Heart left ventricle (tissue), 16 donors: ENCODE measurements around the gene MYH6. TPM values are rescaled to one million over a fixed set of nuclear protein-coding genes. Genes with fewer than 3 reads are reported as not detected.

ENCODE experiments used
- ATAC-seq, 4 donors: fragments of 200-7000 bp; cut with Tn5 transposase; one replicate each; pipeline ENCODE4 v1.9.1; 2020 to 2022; ENCODE audit warnings: moderate library complexity in 4 of 4, mild to moderate bottlenecking in 3 of 4, moderate number of reproducible peaks in 1 of 4
- DNase-seq, 5 donors: peaks; one replicate each; pipeline ENCODE4 v3.0.0-alpha.2; 2020
- H3K27ac ChIP-seq, 12 donors: fragments of 200-600 bp; sonication (generic) in 4 of 12; one replicate each; pipeline versions ENCODE4 v1.5.0 to v1.8.0; 2016 to 2022; ENCODE audit warnings: mild to moderate bottlenecking in 2 of 12
- H3K27me3 ChIP-seq, 9 donors: fragments of 200-600 bp; sonication (generic) in 2 of 9; one replicate each; pipeline versions ENCODE4 v1.5.1 to v1.8.0; 2016 to 2022; ENCODE audit warnings: mild to moderate bottlenecking in 3 of 9
- H3K36me3 ChIP-seq, 9 donors: fragments of 200-600 bp; sonication (generic) in 2 of 9; one replicate each; pipeline versions ENCODE4 v1.5.0 to v1.8.0; 2018 to 2022; ENCODE audit warnings: mild to moderate bottlenecking in 2 of 9
- H3K4me1 ChIP-seq, 12 donors: fragments of 200-600 bp; sonication (generic) in 4 of 12; one replicate each; pipeline versions ENCODE4 v1.5.0 to v1.8.0; 2016 to 2022; ENCODE audit warnings: mild to moderate bottlenecking in 3 of 12
- H3K4me3 ChIP-seq, 12 donors: fragments of 200-600 bp; sonication (generic) in 4 of 12; one replicate each; pipeline versions ENCODE4 v1.5.0 to v1.8.0; 2017 to 2022; ENCODE audit warnings: mild to moderate bottlenecking in 9 of 12, moderate library complexity in 4 of 12
- H3K9me3 ChIP-seq, 12 donors: fragments of 200-600 bp; sonication (generic) in 4 of 12; one replicate each; pipeline versions ENCODE4 v1.5.0 to v1.8.0; 2016 to 2022; ENCODE audit warnings: mild to moderate bottlenecking in 1 of 12
- CTCF ChIP-seq, 12 donors: fragments of 200-600 bp; sonication (generic) in 4 of 12; IDR thresholded peaks; one replicate each; pipeline versions ENCODE4 v1.5.0 to v1.8.0; 2018 to 2022; ENCODE audit warnings: antibody characterized with exemption in 12 of 12, mild to moderate bottlenecking in 5 of 12
- POLR2A ChIP-seq, 2 donors: fragments of 450-650 bp; IDR thresholded peaks; one replicate each; pipeline ENCODE4 v1.6.1; 2017; ENCODE audit warnings: antibody characterized with exemption in 2 of 2, mild to moderate bottlenecking in 2 of 2, moderate library complexity in 2 of 2
- WGBS, 4 donors: extraction: QIAGEN DNeasy Blood & Tissue Kit in 2 of 4; methylation state at CpG; one replicate each; pipeline versions ENCODE4 v1.1.5 to v1.1.7; 2013 to 2018; 5-methylcytosine and 5-hydroxymethylcytosine counted together
- intact Hi-C, 10 donors: fragments of 100-400 bp; cut with DNase I; formaldehyde crosslinking; loops; one replicate each; pipeline versions ENCODE4 v1.11.1 to v1.14.2; 2022
- polyA plus RNA-seq, 2 donors: library from polyadenylated mRNA; stranded (reverse); fragments of 200-250 nt; gene quantifications; one replicate each; pipeline ENCODE4 v1.2.3, GENCODE V29; 2013
- total RNA-seq, 9 donors: library from RNA; depleted of rRNA in 2 of 9; stranded (reverse); fragments of >200 nt in 2 of 9; fragmentation: NEBNext Ultra II Directional in 3 of 9; extraction: Animal tissue kit (Norgen Biotek cat#: 25700) in 3 of 9; gene quantifications; one replicate each; pipeline versions ENCODE4 v1.1.0 to v1.2.4, GENCODE V29; 2016 to 2023
- donor health status: ischemic (EF 13 %, LVEDD 7.1; RV severe dilation, severe dysfunction).
- donor health status: healthy with polysubstance abuse.
- donor health status: DM: no; HTN: yes; CAD: no.
- donor health status: DM: no; HTN: no; CAD: no.
- donor health status: ischemic (EF 25% LVEDD 6.9; RV normal size, moderate dysfunction).
- donor health status: ischemic (EF 25% LVEDD 5.7; RV mildly dilated, moderate dysfunction).
- donor health status: healthy.
- donor health status: DM: yes; HTN: yes; CAD: no.
- donor health status: ischemic (EF 35%, LVEDD 5.7; RV mildly dilated, moderate dysfunction).
- donor health status: nonischemic (EF 11% LVEDD 7.7; RV severe dilation, severe dysfunction).
- donor health status: DM: yes; HTN: yes; CAD: no.
- donor health status: PGD.
- donor health status: ischemic (EF 29% LVEDD 5.4; RV normal size, mild dysfunction).
- donor health status: nonischemic (EF 23%, LVEDD 6.1; RV moderate dilation, normal function).

Gene MYH6
- total and polyA plus RNA-seq, 11 donors, result 76.8 to 5,104 (median 1,271) TPM

- WGBS, 4 donors, result 79 to 87% (median 83%) methylated on average over 6 of the region's 6 CpGs
- Histone ChIP-seq H3K27me3 (peaks cover 0 to 24% (median 0%) of the 10 kb centered on the region in 9 donors), H3K36me3 (no peaks in the 10 kb centered on the region), H3K4me1 (peaks cover 4 to 24% (median 12%) of the 10 kb centered on the region in 12 donors), H3K4me3 (no peak overlapping the region), H3K9me3 (no peaks in the 10 kb centered on the region), H3K27ac (no peak overlapping the region)
- no peak for TF ChIP-seq POLR2A (IDR thresholded peaks at IDR 0.05)
- no peak for TF ChIP-seq CTCF (IDR thresholded peaks at IDR 0.05)
- intact Hi-C loops, result no loop called here
- DNase-seq (no peak), ATAC-seq (no peak)
Measured at GRCh38 chr14:23348297-23348655, 59.8 kb downstream of the MYH6 start.

DNA sequence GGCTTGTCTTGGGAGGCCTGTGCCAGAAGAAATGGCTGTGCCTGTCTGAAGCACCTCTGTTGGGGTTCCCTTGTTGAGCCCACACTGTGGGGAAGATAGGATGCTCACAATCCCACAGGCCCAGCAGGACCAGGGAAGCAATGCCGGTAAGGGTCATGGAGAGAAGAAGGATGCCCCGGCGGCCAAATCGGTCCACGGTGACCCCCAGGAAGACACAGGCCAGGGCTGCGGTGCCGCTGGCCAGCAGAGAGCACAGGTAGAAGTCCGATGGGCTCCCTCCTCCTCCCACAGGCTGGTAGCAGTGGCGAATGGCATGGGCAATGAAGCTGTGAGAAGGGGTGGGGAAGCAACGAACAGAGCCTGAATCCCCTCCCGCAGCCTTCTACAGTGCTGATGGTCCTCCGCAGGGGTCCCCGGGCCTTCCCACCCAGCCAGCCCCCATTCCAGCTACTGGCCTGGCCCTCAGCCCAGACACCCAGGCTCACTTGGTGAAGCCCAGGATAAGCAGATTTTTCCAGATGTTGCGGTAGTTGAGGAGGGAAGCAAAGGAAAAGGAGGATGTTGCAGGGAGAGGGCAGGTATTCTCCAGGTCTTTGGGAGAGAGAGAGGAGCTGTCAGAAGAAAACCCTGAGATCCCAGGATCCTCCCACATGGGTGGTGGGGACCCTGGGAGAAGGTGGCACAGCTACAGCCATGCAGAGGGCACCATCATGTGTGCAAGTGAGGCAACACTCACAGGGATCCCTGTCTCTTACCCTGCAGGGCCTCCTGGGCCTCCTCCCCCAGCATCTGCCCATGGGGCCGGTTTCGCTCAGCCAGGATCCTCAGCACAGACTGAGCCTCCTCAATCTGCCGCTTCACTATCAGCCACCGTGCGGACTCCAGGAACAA is 60.4 kb downstream of the MYH6 start:
- no peak overlapping the region for H3K4me3 ChIP-seq
- TF ChIP-seq POLR2A (IDR thresholded peaks at IDR 0.05) (no peak), CTCF (IDR thresholded peaks at IDR 0.05) (no peak)
- ATAC-seq, result no peak
- intact Hi-C loops, result no loop called here
- H3K36me3 ChIP-seq, result no peaks in the 10 kb centered on the region
- peaks cover 0 to 20% (median 10%) of the 10 kb centered on the region in 12 donors for H3K4me1 ChIP-seq
- no peaks in the 10 kb centered on the region for H3K9me3 ChIP-seq
- no peak overlapping the region for H3K27ac ChIP-seq
- H3K27me3 ChIP-seq, result peaks cover 0 to 21% (median 0%) of the 10 kb centered on the region in 9 donors
- peak in 1 of 5 donors; percentile 54 for DNase-seq
- WGBS, 4 donors, result 93 to 96% (median 94%) methylated on average over 15 to 19 of the region's 19 CpGs

- Histone ChIP-seq H3K27me3 (peaks cover 0 to 13% (median 0%) of the 10 kb centered on the region in 9 donors), H3K4me1 (peaks cover 0 to 12% (median 3%) of the 10 kb centered on the region in 12 donors), H3K9me3 (no peaks in the 10 kb centered on the region), H3K4me3 (no peak overlapping the region), H3K27ac (peak overlapping the region in 1 of 12 donors; percentile 24), H3K36me3 (no peaks in the 10 kb centered on the region)
- DNase-seq, result peak in 1 of 5 donors; percentile 49
- intact Hi-C loops, result no loop called here
- TF ChIP-seq POLR2A (IDR thresholded peaks at IDR 0.05) (no peak), CTCF (IDR thresholded peaks at IDR 0.05) (no peak)
- peak in 3 of 4 donors; percentile 27 to 38 (median 31) for ATAC-seq
- WGBS, 4 donors, result 77 to 84% (median 82%) methylated on average over 22 to 27 of the region's 27 CpGs
Measured at GRCh38 chr14:23346693-23347405, 61.2 kb downstream of the MYH6 start.
